Thoracic aorta endothelial cell (primary cell): ENCODE data around the gene PTGES3L. TPM values are rescaled to one million over a fixed set of nuclear protein-coding genes. Genes with fewer than 3 reads are reported as not detected.

ENCODE experiments used
- small RNA-seq: library from RNA; depleted of rRNA; stranded (forward); fragments of <200 nt; gene quantifications from one replicate; pipeline ENCODE3, GENCODE V24; 2012
- total RNA-seq: library from RNA; depleted of rRNA; stranded (reverse); fragments of >200 nt; gene quantifications from 2 replicates; pipeline ENCODE4 v1.2.3, GENCODE V29; 2012

PTGES3L gene
- total RNA-seq, result 0.22 and 0.27 TPM in 2 replicates

GRCh38 chr17:42979511-42980273 is at the start of gene PTGES3L:
Gene PTGES3L, minus strand, starts transcription at chr17:42980080. Its CDS starts 27 bp downstream, at chr17:42980053.

GRCh38 chr17:43024407-43025289 is 44.8 kb upstream of the PTGES3L start, which contains the start of gene RND2:
Gene RND2, plus strand, starts transcription at chr17:43025231. Its CDS starts 117 bp downstream, at chr17:43025348.

GRCh38 chr17:43021741-43022512 is 42.0 kb upstream of the PTGES3L start, which contains the start of gene VAT1:
Gene VAT1, minus strand, starts transcription at chr17:43022385. Its CDS starts 63 bp downstream, at chr17:43022322.

GRCh38 chr17:43006639-43007551 is 27.0 kb upstream of the PTGES3L start, which contains the start of gene IFI35:
Gene IFI35, plus strand, starts transcription at chr17:43006784. Its CDS starts 164 bp downstream, at chr17:43006948.

GRCh38 chr17:42997984-42998938 is 18.4 kb upstream of the PTGES3L start, which contains the start of gene RPL27:
Gene RPL27, plus strand, starts transcription at chr17:42998419. Its CDS starts 332 bp downstream, at chr17:42998751.

GRCh38 chr17:42980274-42980765 is 440 bp upstream of the PTGES3L start, which contains the start of gene RUNDC1:
Gene RUNDC1, plus strand, starts transcription at chr17:42980565. Its CDS starts 12 bp downstream, at chr17:42980577.

GRCh38 chr17:42964161-42964932 is 15.5 kb downstream of the PTGES3L start, which contains the start of gene AARSD1:
Gene AARSD1, minus strand, starts transcription at chr17:42964454. Its CDS starts 14 bp downstream, at chr17:42964440.

Small RNA genes lying within 50 kb of the gene (small RNA-seq; reads per million reads assigned to genes)
- gene AARSD1, result 0.77 reads per million, percentile 8 among the genes with 10 or more reads in this experiment
- not detected for gene RF00561

Other genes with a start within 250 kb of the PTGES3L start
- 21.3 TPM in 2 replicates for gene EZH1, start 235.0 kb downstream of the PTGES3L start, total RNA-seq
- gene RAMP2, start 218.9 kb downstream of the PTGES3L start, total RNA-seq, result 1.5 and 2.4 TPM in 2 replicates
- 36.4 and 45.0 TPM in 2 replicates for gene VPS25, start 206.6 kb downstream of the PTGES3L start, total RNA-seq
- gene WNK4, start 199.5 kb downstream of the PTGES3L start, total RNA-seq, result 0.50 and 0.66 TPM in 2 replicates
- 46.9 and 52.5 TPM in 2 replicates for gene COA3, start 181.4 kb downstream of the PTGES3L start, total RNA-seq
- gene CNTD1, start 181.2 kb downstream of the PTGES3L start, total RNA-seq, result not detected in 2 replicates
- 78.8 and 97.5 TPM in 2 replicates for gene BECN1, start 155.8 kb downstream of the PTGES3L start, total RNA-seq
- gene PSME3, start 146.7 kb downstream of the PTGES3L start, total RNA-seq, result 172 and 175 TPM in 2 replicates
- gene AOC2, start 135.5 kb downstream of the PTGES3L start, total RNA-seq, result 0.65 and 0.80 TPM in 2 replicates
- under 0.01 and 0.07 TPM in 2 replicates for gene AOC3, start 128.9 kb downstream of the PTGES3L start, total RNA-seq
- gene G6PC1, start 79.3 kb downstream of the PTGES3L start, total RNA-seq, result not detected in 2 replicates
- 16.2 and 21.9 TPM in 2 replicates for gene AARSD1, start 15.6 kb downstream of the PTGES3L start, total RNA-seq
- 11.4 and 11.9 TPM in 2 replicates for gene RUNDC1, start 485 bp upstream of the PTGES3L start, total RNA-seq
- 1,178 and 1,610 TPM in 2 replicates for gene RPL27, start 18.3 kb upstream of the PTGES3L start, total RNA-seq
- gene IFI35, start 26.7 kb upstream of the PTGES3L start, total RNA-seq, result 8.5 and 11.6 TPM in 2 replicates
- gene VAT1, start 42.3 kb upstream of the PTGES3L start, total RNA-seq, result 263 and 299 TPM in 2 replicates
- 0.14 and 0.27 TPM in 2 replicates for gene RND2, start 45.2 kb upstream of the PTGES3L start, total RNA-seq
- gene BRCA1, start 145.3 kb upstream of the PTGES3L start, total RNA-seq, result 34.8 and 51.6 TPM in 2 replicates
- 89.5 and 109 TPM in 2 replicates for gene NBR1, start 191.1 kb upstream of the PTGES3L start, total RNA-seq
- gene TMEM106A, start 231.8 kb upstream of the PTGES3L start, total RNA-seq, result 5.7 and 6.5 TPM in 2 replicates
- not detected in 2 replicates for gene CCDC200, start 248.5 kb upstream of the PTGES3L start, total RNA-seq